Uterus (tissue), 2 donors: ENCODE results near the gene ZDHHC14.

ENCODE experiments used
- POLR2A ChIP-seq, 2 donors: fragments of 450-650 bp; IDR thresholded peaks; one replicate each; pipeline ENCODE4 v1.6.1; 2016; ENCODE audit warnings: antibody characterized with exemption in 2 of 2, mild to moderate bottlenecking in 1 of 2, moderate library complexity in 1 of 2
- TF ChIP-seq, protein P1 (sequence below), 4 experiments: fragments of 200-600 bp in 2 of 4; fragments of 450-650 bp in 2 of 4; sonication (generic) in 2 of 4; IDR thresholded peaks; one replicate each; pipeline ENCODE4 v1.5.1; 2016 to 2019; ENCODE audit warnings: antibody characterized with exemption in 4 of 4, mild to moderate bottlenecking in 2 of 4, moderate library complexity in 1 of 4

DNA sequence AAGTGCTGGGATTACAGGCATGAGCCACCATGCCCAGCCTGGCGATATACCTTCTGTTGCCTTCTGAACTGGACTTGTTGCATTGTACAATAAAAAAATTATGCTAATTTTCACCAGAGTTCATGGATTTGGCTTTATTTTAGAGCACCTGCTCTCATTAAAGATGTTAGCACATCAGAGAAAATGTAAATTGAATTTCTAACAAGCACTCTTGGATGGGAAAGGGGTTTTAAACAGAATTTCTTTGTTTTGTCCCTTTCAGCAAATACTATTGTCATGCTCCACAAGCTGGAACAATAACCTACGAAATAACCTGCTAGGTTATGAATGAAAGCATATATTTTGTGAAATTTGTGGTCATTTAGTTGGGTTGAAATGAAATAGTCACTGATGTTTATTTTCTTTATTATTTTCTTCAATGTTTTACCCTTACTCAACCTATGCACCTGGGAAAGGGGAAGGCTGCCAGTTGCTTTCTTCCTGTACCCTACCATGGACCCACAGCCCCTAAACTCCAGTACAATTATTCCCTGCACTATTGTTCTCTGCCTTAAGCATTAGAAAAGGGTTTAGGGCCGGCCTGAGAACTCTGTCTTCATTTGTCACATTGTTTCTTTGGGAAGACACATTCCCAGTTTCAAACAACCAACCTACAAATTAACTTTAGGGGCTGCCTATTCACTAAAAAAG is 22.2 kb downstream of the ZDHHC14 start:
- TF ChIP-seq, protein P1, sequence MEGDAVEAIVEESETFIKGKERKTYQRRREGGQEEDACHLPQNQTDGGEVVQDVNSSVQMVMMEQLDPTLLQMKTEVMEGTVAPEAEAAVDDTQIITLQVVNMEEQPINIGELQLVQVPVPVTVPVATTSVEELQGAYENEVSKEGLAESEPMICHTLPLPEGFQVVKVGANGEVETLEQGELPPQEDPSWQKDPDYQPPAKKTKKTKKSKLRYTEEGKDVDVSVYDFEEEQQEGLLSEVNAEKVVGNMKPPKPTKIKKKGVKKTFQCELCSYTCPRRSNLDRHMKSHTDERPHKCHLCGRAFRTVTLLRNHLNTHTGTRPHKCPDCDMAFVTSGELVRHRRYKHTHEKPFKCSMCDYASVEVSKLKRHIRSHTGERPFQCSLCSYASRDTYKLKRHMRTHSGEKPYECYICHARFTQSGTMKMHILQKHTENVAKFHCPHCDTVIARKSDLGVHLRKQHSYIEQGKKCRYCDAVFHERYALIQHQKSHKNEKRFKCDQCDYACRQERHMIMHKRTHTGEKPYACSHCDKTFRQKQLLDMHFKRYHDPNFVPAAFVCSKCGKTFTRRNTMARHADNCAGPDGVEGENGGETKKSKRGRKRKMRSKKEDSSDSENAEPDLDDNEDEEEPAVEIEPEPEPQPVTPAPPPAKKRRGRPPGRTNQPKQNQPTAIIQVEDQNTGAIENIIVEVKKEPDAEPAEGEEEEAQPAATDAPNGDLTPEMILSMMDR (IDR thresholded peaks at IDR 0.05), result no peak
- TF ChIP-seq POLR2A (IDR thresholded peaks at IDR 0.05), result no peak
